Non-pigmented ciliary epithelial cell (primary cell): ENCODE data around the gene ZNF598.

Experiments used
- DNase-seq: peaks from one replicate; pipeline ENCODE4 v3.0.0-alpha.2; 2010; ENCODE audit warnings: low read depth

Gene ZNF598

DNA sequence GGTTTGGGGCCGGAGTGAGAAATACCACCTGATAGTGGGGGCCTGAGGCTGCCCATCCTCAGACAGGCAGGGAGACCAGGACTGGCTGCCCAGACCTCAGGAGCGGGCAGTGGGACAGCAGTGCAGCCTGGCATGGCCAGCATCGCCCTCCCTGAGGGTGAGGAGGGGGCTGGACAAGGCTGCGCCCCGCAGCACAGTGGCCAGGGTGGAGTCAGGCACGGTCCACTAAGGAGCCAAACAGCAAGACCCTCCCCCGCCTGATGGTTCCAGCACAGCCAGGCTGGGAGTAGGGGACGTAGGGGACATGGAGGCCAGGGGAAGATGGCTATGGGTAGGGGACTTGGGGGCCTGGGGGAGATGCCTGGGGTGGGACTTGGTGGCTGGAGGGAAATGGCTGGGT lies 3.3 kb downstream of the ZNF598 start:
- DNase-seq, result no peak

DNA sequence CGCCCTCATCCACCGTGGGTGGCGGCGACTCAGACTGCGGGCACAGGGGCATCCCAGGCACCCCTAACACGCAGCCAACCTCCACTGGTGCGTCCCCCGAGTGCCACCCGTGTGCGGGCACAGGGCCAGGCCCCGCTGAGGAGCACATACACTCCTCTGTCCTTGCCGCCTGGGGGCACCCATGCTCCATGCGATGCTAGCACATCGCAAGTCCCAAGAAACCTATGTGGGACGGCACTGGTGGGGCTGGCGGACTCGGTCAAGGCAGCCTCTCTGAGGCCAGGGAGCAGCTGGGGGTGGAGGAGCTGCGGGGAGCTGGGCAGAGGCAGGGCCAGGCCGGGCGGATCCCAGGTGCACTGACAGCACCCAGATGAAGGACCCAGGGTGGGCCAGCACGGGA lies 4.0 kb downstream of the ZNF598 start:
- no peak for DNase-seq

DNA sequence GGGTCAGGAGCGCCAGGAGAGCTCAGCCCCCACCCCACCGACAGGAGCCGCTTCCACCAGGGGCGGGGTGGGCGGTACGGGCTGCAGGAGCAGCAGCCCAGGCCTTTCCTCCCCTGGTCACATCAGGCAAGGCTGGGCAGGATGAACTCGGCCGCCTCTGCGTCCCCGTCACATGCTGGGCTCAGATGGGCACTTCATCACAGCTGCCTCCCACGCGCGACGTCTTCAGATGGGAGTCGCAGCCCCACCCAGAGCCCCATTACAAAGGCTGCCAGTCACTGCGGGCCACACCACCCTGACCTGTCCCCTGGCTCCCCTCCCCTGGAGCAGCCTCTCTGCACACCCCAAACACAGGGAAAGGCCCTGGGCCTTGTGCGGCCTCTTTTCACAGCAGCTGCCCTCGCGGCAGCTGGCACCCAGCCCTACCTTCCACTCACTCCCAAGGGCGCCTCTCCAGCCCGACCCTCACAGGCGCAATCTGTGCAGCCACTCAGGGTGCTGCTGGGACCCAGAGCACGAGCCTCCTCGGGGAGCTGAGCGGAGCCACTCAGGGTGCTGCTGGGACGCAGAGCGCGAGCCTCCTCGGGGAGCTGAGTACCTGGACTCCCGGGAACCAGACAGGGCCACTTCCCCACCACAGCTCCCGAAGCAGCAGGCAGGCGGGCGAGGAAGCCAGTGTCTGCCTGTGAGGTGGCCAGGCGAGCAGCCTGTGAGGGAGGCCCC lies 4.7 kb downstream of the ZNF598 start:
- DNase-seq, result no peak

DNA sequence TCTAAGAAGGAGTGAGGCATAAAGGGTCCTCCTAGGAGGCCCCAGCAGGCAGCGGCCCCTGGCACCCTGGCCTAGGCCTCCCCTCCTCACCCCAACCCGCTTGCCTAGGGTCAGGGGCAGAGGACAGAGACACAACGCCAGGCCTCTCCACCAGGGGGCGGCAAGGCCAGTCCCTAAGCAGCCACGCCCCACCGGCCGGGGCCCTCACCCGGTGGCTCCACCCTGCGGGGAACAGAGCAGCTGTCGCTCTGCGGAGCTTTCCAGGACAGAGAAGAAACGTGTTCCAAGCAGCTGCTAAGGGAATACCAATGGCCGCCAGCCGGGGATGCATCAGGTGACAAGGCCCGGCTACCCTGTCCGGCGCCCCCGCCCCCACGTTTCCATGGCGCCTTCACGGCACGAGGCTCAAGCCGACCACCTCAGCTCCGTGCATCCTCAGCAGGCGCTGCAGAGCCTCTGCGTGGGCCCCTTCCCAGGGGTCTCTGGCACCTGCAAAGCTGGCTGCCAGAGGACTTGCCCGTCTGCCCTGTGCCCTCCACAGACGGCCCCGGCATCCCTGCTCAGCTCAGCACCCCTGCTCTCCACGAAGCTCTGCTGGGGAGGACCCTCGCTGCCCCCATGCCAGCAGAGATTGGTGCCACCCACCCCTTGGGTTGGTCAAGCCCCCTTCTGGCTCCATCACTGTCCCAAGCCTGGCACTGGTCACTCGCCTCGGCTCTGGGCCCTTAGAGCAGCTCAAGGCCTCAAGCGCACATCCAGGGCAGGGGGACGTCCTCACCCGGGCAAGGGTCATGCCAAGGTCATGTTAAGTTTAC lies 5.6 kb downstream of the ZNF598 start:
- no peak for DNase-seq

DNA sequence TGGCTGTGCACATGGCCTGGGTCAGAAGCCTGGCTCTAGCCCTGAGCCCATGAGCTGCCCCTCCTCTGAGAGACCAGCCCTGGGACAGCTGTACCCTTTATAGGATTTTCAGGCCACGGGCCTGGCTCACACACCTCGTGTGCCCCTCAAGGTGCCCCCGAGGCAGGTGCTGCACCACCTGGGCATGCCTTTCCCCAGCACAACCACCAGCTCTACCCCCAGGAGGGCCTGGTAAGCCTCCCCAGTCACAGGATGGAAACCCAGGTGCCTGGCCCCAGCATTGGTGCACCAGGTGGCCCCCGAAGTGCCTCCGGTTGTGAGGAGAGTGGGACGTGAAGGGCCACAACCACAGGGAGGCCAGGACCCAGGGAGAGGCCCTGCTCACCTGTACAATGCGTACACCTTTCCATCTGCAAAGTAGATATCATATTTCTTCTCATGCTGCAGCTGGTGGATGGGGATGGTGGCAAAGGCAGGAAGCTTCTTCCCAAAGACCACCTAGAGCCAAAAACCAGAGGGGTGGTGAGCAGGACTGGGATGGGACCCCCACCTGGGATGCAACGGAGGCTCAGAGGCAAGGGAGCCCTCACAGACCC lies 6.3 kb downstream of the ZNF598 start:
- DNase-seq, result no peak

DNA sequence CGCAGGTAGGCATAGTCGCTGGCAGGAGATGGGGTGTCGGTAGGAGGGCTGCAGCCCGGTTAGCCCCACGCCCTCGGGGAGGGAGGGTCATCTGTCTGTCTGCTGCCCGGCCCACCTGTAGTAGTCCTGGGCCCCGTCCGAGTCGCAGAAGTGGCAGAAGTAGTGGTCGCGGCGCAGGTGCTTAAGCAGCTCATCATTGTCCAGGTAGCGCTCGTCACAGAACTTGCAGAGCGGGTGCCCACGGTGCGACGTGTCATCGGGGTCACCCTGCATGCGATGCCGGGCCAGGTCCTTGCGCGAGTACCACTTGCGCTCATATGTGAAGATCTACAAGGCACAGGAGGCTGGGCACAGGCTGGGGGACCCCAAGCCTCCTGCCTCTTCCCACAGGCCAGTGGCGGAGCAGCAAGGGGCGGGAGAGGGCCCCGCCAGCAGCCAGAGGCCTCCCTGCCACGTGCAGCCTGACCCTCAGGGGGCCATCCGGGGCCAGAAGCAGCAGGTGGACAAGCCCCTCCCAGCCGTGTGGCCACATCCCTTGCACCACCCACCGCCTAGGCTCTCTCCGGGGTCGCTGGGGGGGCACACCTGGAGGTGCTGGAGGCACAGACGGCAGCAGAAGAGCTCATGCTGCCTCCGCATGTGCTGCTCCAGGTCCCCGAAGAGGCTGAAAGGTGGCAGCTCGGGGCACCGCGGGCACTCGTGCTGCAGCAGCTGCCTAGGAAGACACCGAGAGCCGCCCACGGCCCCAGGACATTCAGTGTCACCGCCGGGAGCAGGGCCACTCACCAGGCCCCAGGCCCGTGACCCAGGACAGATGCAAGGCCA lies 7.0 kb downstream of the ZNF598 start:
- DNase-seq, result no peak

DNA sequence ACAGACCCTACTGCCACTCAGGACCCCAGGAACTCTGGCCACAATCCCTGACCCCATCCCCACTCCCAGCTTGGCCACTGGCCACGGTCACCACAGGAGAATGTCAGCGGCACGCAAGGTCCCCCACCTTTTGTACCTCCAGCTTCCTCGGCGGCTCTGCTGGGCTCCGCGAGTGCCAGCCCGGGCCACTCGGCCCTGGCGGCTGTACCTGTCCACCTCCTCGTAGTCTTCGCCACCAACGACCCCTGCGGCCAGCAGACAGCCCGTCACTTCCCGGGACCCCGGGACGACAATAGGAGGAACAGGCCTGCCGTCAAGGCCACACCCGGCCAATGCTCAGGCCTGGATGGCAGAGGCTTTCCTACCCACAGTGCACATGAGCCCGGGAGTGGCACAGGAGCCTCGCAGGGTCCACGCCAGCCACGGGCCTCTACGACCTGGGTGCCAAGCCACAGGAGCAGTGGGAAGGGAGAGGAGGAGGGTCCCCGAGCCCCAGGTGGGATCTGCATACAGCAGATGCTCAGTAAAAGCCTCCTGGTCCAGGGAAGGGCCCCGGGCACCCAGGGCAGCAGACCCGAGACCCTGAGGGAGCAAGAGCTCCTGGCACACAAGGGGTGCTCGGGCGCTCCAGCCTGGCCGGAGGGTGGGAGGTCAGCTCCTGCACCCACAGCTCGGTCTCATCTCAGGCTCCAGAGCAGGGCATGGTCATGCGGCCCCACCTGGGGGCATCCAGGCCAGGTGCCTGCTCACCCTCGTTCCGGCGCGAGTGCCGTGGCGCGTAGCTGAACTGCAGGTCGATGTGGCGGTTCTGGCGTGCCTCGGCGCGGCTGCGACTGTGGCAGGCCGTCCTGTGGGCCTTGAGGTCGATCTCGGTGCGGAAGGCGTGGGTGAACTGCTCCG lies 7.9 kb downstream of the ZNF598 start:
- no peak for DNase-seq

DNA sequence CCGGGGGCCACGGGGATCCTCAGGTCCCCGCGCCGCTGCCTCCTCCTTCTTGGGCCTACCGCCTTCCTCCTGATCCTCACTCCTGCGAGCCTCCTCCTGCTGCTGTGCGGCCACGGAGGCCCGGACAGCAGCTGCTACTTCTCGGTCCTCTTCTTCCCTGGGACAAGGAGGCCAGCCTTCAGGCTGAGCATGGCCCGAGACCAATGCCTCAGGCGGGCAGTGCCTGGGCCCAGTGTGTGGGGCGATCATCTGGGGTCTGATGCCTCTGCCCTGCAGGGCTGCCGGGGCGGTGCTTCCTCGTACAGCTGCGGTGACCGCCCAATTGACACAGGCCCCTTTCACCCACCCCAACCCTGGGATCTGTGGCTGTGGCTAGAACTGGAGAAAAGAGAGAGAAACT lies 8.6 kb downstream of the ZNF598 start:
- DNase-seq, result no peak

DNA sequence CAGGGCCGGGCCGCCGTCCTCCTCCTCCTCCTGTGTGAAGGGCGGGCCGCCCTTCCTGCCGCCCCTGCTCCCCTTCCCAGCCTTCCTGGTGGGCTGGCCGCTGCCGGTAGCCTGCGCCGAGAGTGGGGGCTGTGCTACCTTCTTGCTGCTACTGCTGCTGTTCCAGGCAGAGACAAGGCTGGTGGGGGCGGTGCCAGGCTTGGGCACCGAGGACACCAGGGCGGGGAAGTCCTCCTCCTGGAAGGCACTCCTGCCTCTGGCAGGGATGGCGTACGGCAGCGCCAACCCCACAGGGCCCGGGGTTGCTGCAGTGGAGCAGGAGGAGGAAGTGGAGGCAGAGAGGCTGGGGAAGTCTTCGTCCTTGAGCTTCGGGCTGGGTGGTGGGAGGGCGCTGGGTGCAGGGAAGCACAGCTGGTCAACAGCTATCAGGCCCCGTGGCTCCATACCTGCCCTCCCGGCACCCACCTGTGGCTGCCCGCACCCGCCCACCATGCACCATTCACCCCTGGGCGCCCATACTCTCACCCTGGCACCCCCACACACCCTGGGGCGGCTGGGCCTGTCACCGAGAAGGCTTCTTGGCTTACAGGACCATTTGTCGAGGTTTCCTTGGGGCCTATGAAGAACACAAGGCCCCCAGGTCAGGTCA lies 9.6 kb downstream of the ZNF598 start:
- DNase-seq, result no peak

DNA sequence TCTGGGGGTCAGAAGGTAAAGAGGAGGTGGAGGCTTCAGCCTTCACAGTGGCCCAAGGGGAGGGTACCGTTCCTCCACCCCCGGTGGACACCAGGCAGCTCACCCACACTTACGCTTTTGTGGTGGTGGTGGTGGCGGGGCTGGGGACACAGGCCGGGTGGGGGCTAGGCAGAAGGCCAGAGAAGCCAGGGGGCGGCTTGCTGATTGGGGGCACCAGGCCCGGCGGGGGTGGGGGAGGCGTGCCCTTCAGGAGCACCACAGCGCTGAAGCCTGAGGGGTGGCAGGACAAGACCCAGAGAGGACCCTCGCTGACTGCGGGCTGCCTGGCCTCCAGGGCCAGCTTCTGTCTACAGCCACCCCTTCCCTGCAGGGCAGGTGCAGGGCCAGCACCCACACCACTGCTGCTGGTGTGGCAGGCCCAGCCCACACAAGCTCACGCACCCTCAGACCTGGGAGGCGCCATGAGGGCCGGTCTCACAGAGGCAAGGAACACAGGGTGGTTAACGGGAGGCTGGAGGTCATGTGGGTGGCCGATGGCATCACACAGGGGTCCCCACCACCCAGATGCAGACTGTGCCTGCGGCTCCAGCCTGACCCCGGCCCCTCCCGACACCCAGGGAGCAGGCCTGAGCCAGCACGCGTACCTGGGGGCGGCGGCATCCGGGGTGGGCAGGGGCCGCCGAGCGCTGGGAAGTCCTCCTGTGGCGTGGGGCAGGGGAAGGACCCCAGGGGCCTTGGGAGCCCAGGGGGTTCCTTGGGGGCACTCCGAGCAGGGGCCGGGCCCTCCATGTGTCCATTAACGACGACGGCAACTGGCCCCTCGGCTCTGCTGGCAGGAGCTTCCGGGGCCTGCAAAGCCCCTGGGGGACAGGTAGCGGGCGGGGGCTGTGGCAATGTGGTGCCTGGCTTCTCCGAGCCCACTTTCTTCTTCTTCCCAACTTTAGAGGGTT lies 10.5 kb downstream of the ZNF598 start:
- no peak for DNase-seq

DNA sequence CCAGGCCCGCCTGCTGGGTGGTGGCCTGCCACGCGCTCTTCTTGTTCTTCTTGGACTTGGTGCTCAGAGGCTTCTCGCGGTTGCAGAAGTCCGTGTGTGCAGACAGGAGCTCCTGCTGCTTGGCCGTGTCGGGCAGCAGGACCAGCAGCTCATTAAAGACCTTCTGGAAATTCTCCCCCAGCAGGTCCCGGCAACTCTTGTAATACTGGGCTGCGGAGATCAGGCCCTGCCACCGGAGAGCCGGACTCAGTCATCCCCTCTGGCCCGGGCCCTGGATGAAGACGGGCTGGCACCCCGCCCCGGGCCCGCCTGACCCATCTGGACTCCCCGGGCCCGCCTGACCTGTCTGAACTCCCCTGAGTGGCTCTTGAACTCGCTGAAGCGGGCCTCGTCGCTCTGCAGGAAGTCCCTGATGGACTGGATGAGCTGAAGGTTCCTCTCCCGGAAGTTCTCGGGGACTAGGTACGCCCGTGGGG lies 11.2 kb downstream of the ZNF598 start:
- no peak for DNase-seq

DNA sequence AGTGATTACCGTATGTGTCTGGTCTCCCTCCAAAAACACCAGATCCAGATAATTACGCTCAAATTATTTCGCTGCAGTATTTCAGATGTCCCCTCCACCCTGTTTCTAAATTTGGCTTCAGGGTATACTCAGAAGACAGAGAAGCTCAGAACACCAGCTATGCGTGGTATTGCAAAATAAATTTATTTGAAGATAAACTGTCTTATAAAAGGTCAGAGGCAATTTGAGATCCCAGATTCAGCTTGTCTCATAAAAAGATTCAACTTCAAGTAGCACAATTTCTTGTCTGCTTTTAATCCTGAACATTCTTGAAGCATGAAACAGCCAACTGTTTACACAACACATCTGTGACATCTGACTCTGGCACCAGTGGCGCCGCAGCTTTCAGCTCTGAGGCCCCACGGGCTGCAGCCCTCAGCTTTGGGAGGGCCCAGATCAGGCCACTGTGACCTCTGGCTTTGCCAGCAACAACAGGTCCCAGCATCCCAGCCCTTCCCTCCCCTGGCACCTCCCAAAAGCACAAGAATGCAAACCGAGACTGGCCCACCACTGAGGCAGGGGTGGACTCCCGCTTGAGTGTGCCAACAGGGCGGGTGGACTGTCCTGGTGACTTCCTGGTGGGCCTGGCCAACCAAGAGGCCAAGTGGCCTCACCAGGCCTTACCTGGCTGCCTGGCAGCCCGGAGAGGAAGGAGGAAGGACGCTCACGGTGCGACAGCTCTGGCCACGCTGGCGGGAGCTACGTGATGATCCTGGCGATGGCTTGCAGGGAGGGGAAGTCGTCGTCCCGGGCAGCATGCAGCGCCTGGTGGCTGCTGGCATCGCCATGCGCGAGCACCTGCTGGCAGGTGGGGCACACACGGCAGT lies 11.9 kb downstream of the ZNF598 start:
- no peak for DNase-seq

DNA sequence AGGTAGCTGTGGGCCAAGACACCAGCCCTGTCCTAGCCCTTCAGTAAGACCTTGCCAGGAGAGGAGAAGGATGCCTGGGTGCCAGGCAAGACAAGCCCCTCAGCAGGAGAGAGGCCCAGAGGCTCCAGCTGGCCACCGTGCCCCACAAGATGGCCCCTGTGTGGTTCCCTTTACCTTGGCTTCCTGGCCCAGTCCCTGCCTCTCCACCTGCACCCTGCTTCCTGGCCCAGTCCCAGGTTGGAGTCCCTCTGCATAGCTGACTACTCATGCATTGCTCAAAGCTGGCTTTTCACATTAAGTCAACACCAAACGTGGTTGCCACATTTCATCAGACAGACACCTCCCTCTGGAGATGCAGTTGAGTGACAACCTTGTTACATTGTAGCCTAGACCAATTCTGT lies 15.9 kb downstream of the ZNF598 start:
- DNase-seq, result no peak

DNA sequence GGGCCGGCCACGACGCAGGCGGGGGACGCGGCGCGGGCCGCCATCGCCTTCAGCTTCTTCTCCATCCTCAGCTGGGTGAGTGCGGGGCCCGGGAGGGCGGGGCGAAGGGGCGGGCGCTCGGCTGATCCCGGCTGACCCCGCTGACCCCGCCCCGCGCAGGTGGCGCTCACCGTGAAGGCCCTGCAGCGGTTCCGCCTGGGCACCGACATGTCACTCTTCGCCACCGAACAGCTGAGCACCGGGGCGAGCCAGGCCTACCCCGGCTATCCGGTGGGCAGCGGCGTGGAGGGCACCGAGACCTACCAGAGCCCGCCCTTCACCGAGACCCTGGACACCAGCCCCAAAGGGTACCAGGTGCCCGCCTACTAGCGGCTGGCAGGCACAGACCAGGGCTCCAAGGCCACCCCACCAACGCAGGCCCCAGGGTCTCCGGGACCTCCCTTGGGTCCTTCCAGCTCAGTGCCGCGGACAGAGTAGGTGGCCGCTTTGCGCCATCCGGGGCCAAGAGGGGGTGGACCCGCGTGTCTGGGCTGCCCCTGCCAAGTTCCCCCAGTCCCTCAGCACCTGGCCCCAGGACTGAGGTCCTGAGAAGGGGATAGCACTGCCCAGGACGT lies 16.8 kb downstream of the ZNF598 start:
- no peak for DNase-seq

DNA sequence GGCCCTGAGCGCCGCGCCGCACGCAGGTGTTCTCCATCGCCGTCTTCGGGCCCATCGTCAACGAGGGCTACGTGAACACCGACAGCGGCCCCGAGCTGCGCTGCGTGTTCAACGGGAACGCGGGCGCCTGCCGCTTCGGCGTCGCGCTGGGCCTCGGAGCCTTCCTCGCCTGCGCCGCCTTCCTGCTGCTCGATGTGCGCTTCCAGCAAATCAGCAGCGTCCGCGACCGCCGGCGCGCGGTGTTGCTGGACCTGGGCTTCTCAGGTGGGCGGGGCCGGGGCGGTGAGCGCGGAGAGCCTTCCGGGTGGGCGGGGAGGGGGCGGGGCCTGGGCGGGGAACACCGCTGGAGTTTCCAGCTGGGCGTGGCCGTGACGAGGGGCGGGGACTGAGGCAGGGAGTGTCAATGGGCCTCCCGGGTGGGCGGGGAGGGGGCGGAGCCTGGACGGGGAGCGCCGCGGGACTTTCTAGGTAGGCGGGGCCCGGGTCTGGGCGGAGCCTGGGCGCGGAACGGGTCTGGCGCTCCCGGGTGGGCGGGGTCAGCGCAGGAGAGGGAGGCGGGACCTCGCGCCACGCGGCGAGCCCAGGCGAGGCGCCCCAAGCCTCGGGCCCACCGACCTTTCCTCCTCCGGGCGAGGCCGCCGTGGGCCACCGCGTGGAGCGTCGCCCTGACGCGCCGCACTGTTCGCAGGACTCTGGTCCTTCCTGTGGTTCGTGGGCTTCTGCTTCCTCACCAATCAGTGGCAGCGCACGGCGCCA lies 17.5 kb downstream of the ZNF598 start:
- no peak for DNase-seq

DNA sequence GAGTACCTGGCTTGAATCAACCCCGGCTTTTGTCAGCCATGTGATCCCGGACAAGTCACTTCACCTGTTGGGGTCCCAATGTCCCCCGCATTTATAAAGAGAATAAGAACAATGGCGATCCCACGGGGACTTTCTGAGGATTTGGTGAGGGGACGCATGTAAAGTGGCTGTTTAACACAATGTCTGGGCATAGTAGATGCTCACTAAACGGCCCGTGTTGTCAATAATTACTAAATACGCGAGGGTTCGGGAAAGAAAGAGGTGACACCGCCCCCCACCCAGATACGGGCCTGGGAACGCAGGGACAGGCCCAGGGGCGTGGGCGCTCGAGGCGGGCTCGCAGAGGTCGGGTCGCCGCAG lies 18.1 kb downstream of the ZNF598 start:
- no peak for DNase-seq

DNA sequence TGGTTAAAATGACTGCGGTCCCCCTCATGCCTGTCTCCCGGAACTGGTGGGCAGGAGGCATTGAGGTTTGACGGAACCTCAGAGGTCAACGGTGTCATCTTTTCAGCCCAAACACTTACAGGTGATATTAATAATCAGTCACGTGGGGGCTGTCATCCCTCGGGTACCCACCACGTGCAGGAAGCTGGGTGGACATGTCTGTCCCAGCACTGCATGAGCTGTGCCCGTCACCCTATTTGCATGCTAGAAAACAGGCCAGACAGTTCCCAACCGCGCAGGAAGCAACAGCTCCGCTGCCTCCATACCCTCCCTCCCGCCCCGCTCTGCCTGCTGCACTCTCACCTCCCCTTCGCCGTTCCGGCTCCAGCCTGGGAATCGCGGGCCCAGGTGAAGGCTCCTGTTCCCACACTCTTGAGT lies 18.5 kb downstream of the ZNF598 start:
- DNase-seq, result no peak
